Left kidney (tissue), 2 donors: ENCODE measurements around the gene GNG7. TPM values are rescaled to one million over a fixed set of nuclear protein-coding genes. Genes with fewer than 3 reads are reported as not detected.

Source experiments
- DNase-seq: peaks from one replicate; pipeline ENCODE4 v3.0.0-alpha.2; 2013
- polyA plus RNA-seq: library from polyadenylated mRNA; unstranded; fragments of 120-200 nt; gene quantifications from one replicate; pipeline ENCODE4 v1.2.1, GENCODE V29; 2013; ENCODE audit not compliant: insufficient read length

GNG7 gene
- polyA plus RNA-seq, 1 donor: 5.4 TPM

GRCh38 chr19:2728783-2729387 is 26.4 kb upstream of the GNG7 start:
- DNase-seq: no peak

GRCh38 chr19:2727640-2727944 is 25.1 kb upstream of the GNG7 start:
- DNase-seq: no peak

- DNase-seq: no peak
These were observed 24.6 kb upstream of the GNG7 start for GRCh38 chr19:2726904-2727639.

GRCh38 chr19:2726160-2726855 is 23.8 kb upstream of the GNG7 start:
- no peak for DNase-seq

- DNase-seq: no peak
These were observed 21.7 kb upstream of the GNG7 start for GRCh38 chr19:2724148-2724557.

GRCh38 chr19:2723747-2724146 is 21.3 kb upstream of the GNG7 start:
- no peak for DNase-seq

- DNase-seq: no peak
These were observed 20.8 kb upstream of the GNG7 start for GRCh38 chr19:2723345-2723715.

- DNase-seq: no peak
These were observed 20.2 kb upstream of the GNG7 start for GRCh38 chr19:2722541-2723344.

GRCh38 chr19:2721570-2722540 is 19.4 kb upstream of the GNG7 start:
- DNase-seq: no peak

GRCh38 chr19:2720777-2721569 is 18.5 kb upstream of the GNG7 start, which contains the start of gene DIRAS1:
TSS of gene DIRAS1 (minus strand) at chr19:2721372. CDS start at chr19:2717806, 3,566 bp downstream.
- DNase-seq: no peak

GRCh38 chr19:2719920-2720776 is 17.7 kb upstream of the GNG7 start:
- no peak for DNase-seq

- no peak for DNase-seq
These were observed 16.8 kb upstream of the GNG7 start for GRCh38 chr19:2719232-2719735.

GRCh38 chr19:2717638-2718541 is 15.4 kb upstream of the GNG7 start:
- no peak for DNase-seq

- DNase-seq: no peak
These were observed 14.5 kb upstream of the GNG7 start for GRCh38 chr19:2716722-2717637.

- DNase-seq: no peak
These were observed 13.8 kb upstream of the GNG7 start for GRCh38 chr19:2716275-2716650.

GRCh38 chr19:2715470-2716274 is 13.2 kb upstream of the GNG7 start:
- DNase-seq: no peak
